CD4-positive, alpha-beta T cell (primary cell): ENCODE data around the gene CLOCK. TPM values are rescaled to one million over a fixed set of nuclear protein-coding genes. Genes with fewer than 3 reads are reported as not detected.

ENCODE experiments used
- ATAC-seq: fragments of 200-7000 bp; cut with Tn5 transposase; one replicate; pipeline ENCODE4 v1.10.0; 2022; ENCODE audit warnings: mild to moderate bottlenecking; ENCODE audit not compliant: poor library complexity
- CTCF ChIA-PET: fragments of 350-600 bp; sonication (Branson Sonifier 250); formaldehyde crosslinking; loops from one replicate; lab custom pipeline; 2021; ENCODE audit warnings: antibody characterized with exemption, inconsistent platforms; lab: Charles Lee
- POLR2A ChIA-PET: fragments of 350-600 bp; sonication (Branson Sonifier 250); formaldehyde crosslinking; loops from one replicate; lab custom pipeline; 2021; ENCODE audit warnings: antibody characterized with exemption, inconsistent platforms; lab: Charles Lee
- DNase-seq, 14 experiments: peaks; one replicate each; pipeline ENCODE4 v3.0.0-alpha.2; 2013 to 2020; ENCODE audit warnings: mixed read lengths in 2 of 14
- H3K27ac ChIP-seq, 2 donors: one replicate each; pipeline versions ENCODE4 v1.5.1 to v1.7.0; 2013; ENCODE audit warnings: low read length in 2 of 2, low read depth in 1 of 2, mild to moderate bottlenecking in 1 of 2
- H3K27me3 ChIP-seq, 2 experiments: 1 replicate in 1 of 2; 2 replicates in 1 of 2; pipeline versions ENCODE4 v1.6.1 to v1.7.0; 2013; ENCODE audit warnings: low read length in 2 of 2, control low read depth in 1 of 2, mild to moderate bottlenecking in 1 of 2, moderate library complexity in 1 of 2; ENCODE audit not compliant: insufficient read depth in 2 of 2, control insufficient read depth in 1 of 2
- H3K36me3 ChIP-seq: one replicate; pipeline ENCODE4 v1.6.1; 2013; ENCODE audit warnings: low read length, control low read depth; ENCODE audit not compliant: insufficient read depth
- H3K4me1 ChIP-seq: one replicate; pipeline ENCODE4 v1.6.1; 2013; ENCODE audit warnings: low read length, control low read depth; ENCODE audit not compliant: insufficient read depth
- H3K4me3 ChIP-seq: one replicate; pipeline ENCODE4 v1.5.1; 2013; ENCODE audit warnings: mild to moderate bottlenecking, low read length, moderate library complexity
- H3K9me3 ChIP-seq, 2 experiments: 1 replicate in 1 of 2; 2 replicates in 1 of 2; pipeline versions ENCODE4 v1.6.1 to v1.7.0; 2013; ENCODE audit warnings: low read length in 2 of 2, mild to moderate bottlenecking in 2 of 2, control low read depth in 1 of 2, moderate library complexity in 1 of 2; ENCODE audit not compliant: control insufficient read depth in 1 of 2, insufficient read depth in 1 of 2
- H3K27ac Mint-ChIP-seq: one replicate; pipeline ENCODE4 v1.8.0; 2020; ENCODE audit warnings: mixed read lengths
- H3K27me3 Mint-ChIP-seq: one replicate; pipeline ENCODE4 v1.8.0; 2021; ENCODE audit warnings: mixed read lengths
- H3K36me3 Mint-ChIP-seq: one replicate; pipeline ENCODE4 v1.8.0; 2021; ENCODE audit warnings: low read depth, mixed read lengths
- H3K4me1 Mint-ChIP-seq: one replicate; pipeline ENCODE4 v1.8.0; 2021; ENCODE audit warnings: low read depth, mixed read lengths
- H3K4me3 Mint-ChIP-seq: one replicate; pipeline ENCODE4 v1.8.0; 2020; ENCODE audit warnings: mild to moderate bottlenecking, mixed read lengths
- H3K9me3 Mint-ChIP-seq: one replicate; pipeline ENCODE4 v1.8.0; 2020; ENCODE audit warnings: mixed read lengths
- CTCF ChIP-seq: fragments of 200-600 bp; IDR thresholded peaks from one replicate; pipeline ENCODE4 v1.8.0; 2022; ENCODE audit warnings: antibody characterized with exemption, mild to moderate bottlenecking
- intact Hi-C, 2 experiments: fragments of 100-400 bp; cut with DNase I in 1 of 2; cut with micrococcal nuclease in 1 of 2; formaldehyde crosslinking; loops; one replicate each; pipeline versions ENCODE4 v1.15.1 to v1.9.0; 2023 to 2025; cut with DNase I, micrococcal nuclease
- total RNA-seq, 174 experiments: library from RNA in 2 of 174; stranded (reverse) in 2 of 174; gene quantifications; one replicate each; pipeline ENCODE4 v1.2.3 and lab custom pipeline; 2021 to 2026

The CLOCK gene
- total RNA-seq, 2 experiments from 2014 or later = 4.9 to 5.6 TPM

- no peaks in the 10 kb centered on the region for H3K4me1 Mint-ChIP-seq
- POLR2A ChIA-PET = no interaction called here
- TF ChIP-seq CTCF = no peak
- H3K4me3 Mint-ChIP-seq = no peak overlapping the region
- no peaks in the 10 kb centered on the region for H3K36me3 Mint-ChIP-seq
- Histone ChIP-seq H3K27me3 (no peaks in the 10 kb centered on the region), H3K4me1 (no peaks in the 10 kb centered on the region), H3K4me3 (no peak overlapping the region), H3K27ac (no peak overlapping the region), H3K36me3 (no peaks in the 10 kb centered on the region), H3K9me3 (peaks cover 10 to 16% of the 10 kb centered on the region in 2 experiments)
- peaks cover 11% of the 10 kb centered on the region for H3K9me3 Mint-ChIP-seq
- peaks cover 15% of the 10 kb centered on the region for H3K27me3 Mint-ChIP-seq
- intact Hi-C loops = no loop called here
- DNase-seq (no peak), ATAC-seq (no peak)
- no peak overlapping the region for H3K27ac Mint-ChIP-seq
- CTCF ChIA-PET = no interaction called here
Measured at GRCh38 chr4:55571806-55572205, 25.1 kb upstream of the CLOCK start.

- peaks cover 15% of the 10 kb centered on the region for H3K27me3 Mint-ChIP-seq
- intact Hi-C loops = no loop called here
- no peaks in the 10 kb centered on the region for H3K9me3 ChIP-seq
- ChIA-PET POLR2A (no interaction called here), CTCF (no interaction called here)
- H3K27me3 ChIP-seq = no peaks in the 10 kb centered on the region
- H3K4me3 ChIP-seq = no peak overlapping the region
- no peak overlapping the region for H3K27ac Mint-ChIP-seq
- no peak for TF ChIP-seq CTCF
- no peaks in the 10 kb centered on the region for H3K36me3 Mint-ChIP-seq
- H3K9me3 Mint-ChIP-seq = no peaks in the 10 kb centered on the region
- H3K36me3 ChIP-seq = no peaks in the 10 kb centered on the region
- no peak overlapping the region for H3K27ac ChIP-seq
- no peak overlapping the region for H3K4me3 Mint-ChIP-seq
- ATAC-seq (no peak), DNase-seq (no peak)
- no peaks in the 10 kb centered on the region for H3K4me1 Mint-ChIP-seq
- no peaks in the 10 kb centered on the region for H3K4me1 ChIP-seq
Measured at GRCh38 chr4:55568905-55569504, 22.3 kb upstream of the CLOCK start.

- Histone ChIP-seq H3K9me3 (no peaks in the 10 kb centered on the region), H3K27me3 (no peaks in the 10 kb centered on the region), H3K4me1 (no peaks in the 10 kb centered on the region), H3K4me3 (no peak overlapping the region), H3K27ac (no peak overlapping the region), H3K36me3 (no peaks in the 10 kb centered on the region)
- no peak overlapping the region for H3K27ac Mint-ChIP-seq
- ChIA-PET POLR2A (no interaction called here), CTCF (no interaction called here)
- no peaks in the 10 kb centered on the region for H3K36me3 Mint-ChIP-seq
- TF ChIP-seq CTCF = no peak
- H3K4me3 Mint-ChIP-seq = no peak overlapping the region
- no peaks in the 10 kb centered on the region for H3K4me1 Mint-ChIP-seq
- H3K9me3 Mint-ChIP-seq = no peaks in the 10 kb centered on the region
- ATAC-seq (no peak), DNase-seq (peak in 2 of 14 experiments; percentile 18 to 20)
- peaks cover 4% of the 10 kb centered on the region for H3K27me3 Mint-ChIP-seq
- intact Hi-C loops = no loop called here
Measured at GRCh38 chr4:55561889-55562288, 15.2 kb upstream of the CLOCK start.
